SK-N-SH (cell line): Measurements from ENCODE around the gene DSCAM. TPM values are rescaled to one million over a fixed set of nuclear protein-coding genes. Genes with fewer than 3 reads are reported as not detected.

Experiments
- CTCF ChIA-PET: fragments of 300-600, 350-600 bp; formaldehyde crosslinking; extraction: SDS; loops from one replicate; lab custom pipeline; 2021; lab: Yijun Ruan, JAX
- POLR2A ChIA-PET: fragments of 350-600 bp; sonication (Branson Sonifier 250); formaldehyde crosslinking; extraction: SDS; loops from one replicate; lab custom pipeline; 2020; ENCODE audit warnings: antibody characterized with exemption, inconsistent platforms; lab: Yijun Ruan, JAX
- DNase-seq: peaks from one replicate; pipeline ENCODE4 v3.0.0; 2012
- H2AFZ ChIP-seq: fragments of 200-600 bp; sonication (generic); 2 replicates; pipeline ENCODE4 v1.8.1; 2016; ENCODE audit warnings: antibody characterized with exemption, mild to moderate bottlenecking, low read depth
- H3F3A ChIP-seq: fragments of 200-600 bp; sonication (generic); replicated peaks from 2 replicates; pipeline ENCODE3; 2016; ENCODE audit warnings: antibody characterized with exemption, mild to moderate bottlenecking; ENCODE audit not compliant: insufficient read depth
- H3K27ac ChIP-seq, 2 experiments: fragments of 200-500 bp in 1 of 2; fragments of 200-600 bp in 1 of 2; sonication (Bioruptor generic) in 1 of 2; sonication (generic), shearing (Covaris generic) in 1 of 2; 2 replicates each; pipeline versions ENCODE4 v1.5.1 to v1.6.1; 2014 to 2016; ENCODE audit warnings: low read depth in 2 of 2, inconsistent platforms in 1 of 2, low read length in 1 of 2, mild to moderate bottlenecking in 1 of 2, mixed read lengths in 1 of 2
- H3K27me3 ChIP-seq: fragments of 200-600 bp; sonication (generic), shearing (Covaris generic); 2 replicates; pipeline ENCODE4 v1.6.1; 2016; ENCODE audit warnings: mixed run types; ENCODE audit not compliant: insufficient read depth
- H3K36me3 ChIP-seq, 2 experiments: fragments of 200-500 bp in 1 of 2; fragments of 200-600 bp in 1 of 2; sonication (Bioruptor generic) in 1 of 2; sonication (generic) in 1 of 2; replicated peaks in 1 of 2; 2 replicates each; pipeline versions ENCODE3 to v1.5.1; 2014 to 2016; ENCODE audit warnings: low read length in 1 of 2, mild to moderate bottlenecking in 1 of 2; ENCODE audit not compliant: insufficient read depth in 2 of 2, control insufficient read depth in 1 of 2
- H3K4me1 ChIP-seq, 2 experiments: fragments of 200-500 bp in 1 of 2; fragments of 200-600 bp in 1 of 2; sonication (Bioruptor generic) in 1 of 2; sonication (generic), shearing (Covaris generic) in 1 of 2; 2 replicates each; pipeline versions ENCODE4 v1.5.1 to v1.6.1; 2014 to 2016; ENCODE audit warnings: low read depth in 1 of 2, low read length in 1 of 2, mixed run types in 1 of 2; ENCODE audit not compliant: insufficient read depth in 2 of 2, control insufficient read depth in 1 of 2
- H3K4me2 ChIP-seq: fragments of 200-600 bp; sonication (generic), shearing (Covaris generic); 2 replicates; pipeline ENCODE4 v1.6.1; 2017; ENCODE audit warnings: mixed run types
- H3K4me3 ChIP-seq, 2 experiments: fragments of 200-500 bp in 1 of 2; fragments of 200-600 bp in 1 of 2; sonication (Bioruptor generic) in 1 of 2; sonication (generic), shearing (Covaris generic) in 1 of 2; 2 replicates each; pipeline versions ENCODE4 v1.5.1 to v1.8.1; 2014 to 2016; ENCODE audit warnings: low read depth in 2 of 2, inconsistent platforms in 1 of 2, low read length in 1 of 2, mild to moderate bottlenecking in 1 of 2, mixed read lengths in 1 of 2, moderate library complexity in 1 of 2
- H3K79me2 ChIP-seq: fragments of 200-600 bp; sonication (generic); 2 replicates; pipeline ENCODE4 v1.8.1; 2017; ENCODE audit warnings: mild to moderate bottlenecking; ENCODE audit not compliant: insufficient read depth
- H3K9ac ChIP-seq: fragments of 200-600 bp; sonication (generic); 2 replicates; pipeline ENCODE4 v1.6.1; 2017; ENCODE audit warnings: mixed run types
- H3K9me2 ChIP-seq: fragments of 200-600 bp; sonication (generic); 2 replicates; pipeline ENCODE4 v1.6.1; 2017; ENCODE audit warnings: mixed run types
- H3K9me3 ChIP-seq: fragments of 200-600 bp; sonication (generic); 2 replicates; pipeline ENCODE4 v1.6.1; 2017; ENCODE audit warnings: mixed run types, mild to moderate bottlenecking, moderate library complexity
- H4K20me1 ChIP-seq: fragments of 200-600 bp; sonication (generic); 2 replicates; pipeline ENCODE4 v1.6.1; 2017; ENCODE audit warnings: mild to moderate bottlenecking, mixed run types; ENCODE audit not compliant: insufficient read depth
- ELF1 ChIP-seq: IDR thresholded peaks from 2 replicates; pipeline ENCODE4 v1.4.0; 2012
- EP300 ChIP-seq, 2 experiments: IDR thresholded peaks; 2 replicates each; pipeline versions ENCODE4 v1.4.0 to v1.6.1; 2012; ENCODE audit warnings: borderline replicate concordance in 1 of 2, low read depth in 1 of 2, low read length in 1 of 2
- FOXJ3 ChIP-seq: sonication (generic); formaldehyde crosslinking; IDR thresholded peaks from 2 replicates; pipeline ENCODE4 v1.5.1; 2020; ENCODE audit warnings: mild to moderate bottlenecking, missing genetic modification reagents
- GABPA ChIP-seq: IDR thresholded peaks from 2 replicates; pipeline ENCODE4 v1.4.0; 2012; ENCODE audit warnings: low read depth, mild to moderate bottlenecking
- GATA2 ChIP-seq: sonication (generic); formaldehyde crosslinking; IDR thresholded peaks from 2 replicates; pipeline ENCODE4 v1.5.0; 2020; ENCODE audit warnings: mild to moderate bottlenecking, missing genetic modification reagents
- MEF2A ChIP-seq: IDR thresholded peaks from 2 replicates; pipeline ENCODE4 v1.4.0; 2012; ENCODE audit warnings: low read depth, borderline replicate concordance
- NFIC ChIP-seq: IDR thresholded peaks from 2 replicates; pipeline ENCODE4 v1.4.0; 2012; ENCODE audit warnings: borderline replicate concordance
- RAD21 ChIP-seq: IDR thresholded peaks from 2 replicates; pipeline ENCODE4 v1.6.1; 2012; ENCODE audit warnings: mild to moderate bottlenecking, low read length
- RCOR1 ChIP-seq: fragments of 150-350 bp; IDR thresholded peaks from 2 replicates; pipeline ENCODE4 v1.6.1; 2017; ENCODE audit warnings: antibody characterized with exemption, low read length
- SMC3 ChIP-seq: IDR thresholded peaks from 2 replicates; pipeline ENCODE4 v1.6.1; 2012; ENCODE audit warnings: low read depth, low read length, improper control_type of control experiment
- TAF1 ChIP-seq: IDR thresholded peaks from 2 replicates; pipeline ENCODE4 v1.6.1; 2012; ENCODE audit warnings: low read depth, mild to moderate bottlenecking, low read length, moderate library complexity, borderline replicate concordance
- TCF12 ChIP-seq: IDR thresholded peaks from 2 replicates; pipeline ENCODE4 v1.4.0; 2012
- YY1 ChIP-seq: IDR thresholded peaks from 2 replicates; pipeline ENCODE4 v1.4.0; 2012; ENCODE audit warnings: low read depth, mild to moderate bottlenecking
- WGBS: methylation state at CpG from one replicate; pipeline ENCODE4 v1.1.6; 2017; ENCODE audit warnings: low lambda C conversion rate; 5-methylcytosine and 5-hydroxymethylcytosine counted together
- polyA plus RNA-seq, 3 experiments: library from polyadenylated mRNA; depleted of rRNA; stranded (reverse); fragments of >200 nt; gene quantifications; 2 replicates each; pipeline ENCODE4 v1.2.3, GENCODE V29; 2012
- TF ChIP-seq, protein P1 (sequence below): fragments of 200-600 bp; sonication (generic); IDR thresholded peaks from 2 replicates; pipeline ENCODE4 v1.6.1; 2017; ENCODE audit warnings: antibody characterized with exemption, mild to moderate bottlenecking, moderate library complexity
- TF ChIP-seq, protein P2 (sequence below): fragments of 150-350 bp; IDR thresholded peaks from 2 replicates; pipeline ENCODE4 v1.6.1; 2016; ENCODE audit warnings: mild to moderate bottlenecking, low read depth, low read length

The DSCAM gene
- polyA plus RNA-seq, 1 of the 3 experiments (the other 2 are of a cell fraction): not detected

DNA sequence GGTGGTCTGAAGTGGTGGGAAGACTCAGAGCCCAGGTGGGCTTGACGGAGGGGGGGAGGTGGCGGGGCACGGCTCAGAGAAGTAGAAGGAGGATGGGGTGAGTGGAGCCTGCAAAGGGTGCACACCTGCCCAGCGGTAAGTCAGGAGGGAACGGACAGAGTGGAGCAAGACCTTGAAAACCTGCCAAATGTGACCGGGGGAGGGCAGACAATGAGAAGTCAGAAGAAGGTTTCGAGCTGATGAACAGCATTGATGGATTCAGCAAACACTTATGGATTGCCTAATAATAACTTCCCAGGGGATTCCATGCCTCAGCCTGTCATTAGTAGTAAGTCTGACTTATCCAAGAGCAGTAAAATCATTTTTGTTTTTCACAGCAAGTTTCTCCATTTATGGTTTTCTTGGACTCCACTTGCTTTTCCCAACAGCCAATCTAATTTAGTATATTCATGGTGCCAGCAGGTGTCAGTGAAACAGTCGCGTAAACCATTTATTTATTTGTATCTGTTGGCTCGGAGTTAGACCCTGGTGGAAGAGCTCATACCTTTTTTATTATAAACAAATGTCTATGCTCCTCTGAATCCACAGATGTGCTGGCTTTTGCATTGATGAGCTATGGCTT lies 700.6 kb downstream of the DSCAM start (continued):
- TF ChIP-seq RAD21: peak; percentile 57
- no peak for TF ChIP-seq RCOR1
- no peak for TF ChIP-seq MEF2A

DNA sequence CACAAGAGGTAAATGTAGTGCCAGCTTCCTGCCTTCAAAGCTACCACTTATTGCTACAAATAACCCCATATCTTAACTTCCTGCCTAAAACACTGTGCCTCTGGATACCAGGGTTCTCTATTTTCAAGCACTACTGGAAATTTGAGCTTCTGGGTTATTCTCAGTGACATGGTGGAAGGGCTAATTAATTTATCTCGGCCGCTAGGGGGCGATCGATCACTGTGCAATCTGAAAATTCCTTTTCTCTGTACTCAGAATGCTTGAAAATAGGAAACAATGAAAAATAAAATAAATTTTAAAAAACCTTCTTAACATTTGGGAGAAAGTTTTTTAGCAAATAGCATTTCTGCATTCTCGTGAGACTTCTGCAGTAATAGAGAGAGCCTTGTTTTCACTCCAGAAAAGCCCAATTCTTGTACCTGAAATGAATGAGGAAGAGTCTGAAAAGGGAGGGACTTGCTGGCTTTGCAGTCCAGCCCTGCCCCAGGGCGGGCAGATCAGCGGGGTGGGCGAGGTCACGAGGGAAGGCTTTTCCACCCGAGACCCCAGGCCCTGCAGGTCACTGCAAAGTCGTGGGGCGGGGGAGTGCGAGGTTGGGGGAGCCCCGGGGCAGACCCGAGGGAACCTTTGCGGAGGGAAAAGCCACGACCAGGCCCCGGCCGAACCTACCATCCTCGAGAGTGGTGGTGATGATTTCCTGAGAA lies 703.0 kb downstream of the DSCAM start:
- Histone ChIP-seq H3K9me3 (no peaks in the 10 kb centered on the region), H2AFZ (no peak overlapping the region), H3K9ac (no peak overlapping the region), H3K4me1 (peaks cover 0 to 3% of the 10 kb centered on the region in 2 experiments; a peak in 1 of 4 replicates), H3K36me3 (no peaks in the 10 kb centered on the region), H3K27ac (no peak overlapping the region), H3K27me3 (no peaks in the 10 kb centered on the region), H3K9me2 (no peaks in the 10 kb centered on the region), H4K20me1 (no peaks in the 10 kb centered on the region), H3F3A (no peaks in the 10 kb centered on the region), H3K4me2 (no peak overlapping the region), H3K79me2 (no peaks in the 10 kb centered on the region), H3K4me3 (no peak overlapping the region; a peak in 1 of 4 replicates)
- POLR2A ChIA-PET: no interaction called here
- peak; percentile 69 for DNase-seq
- TF ChIP-seq RAD21: peak; percentile 90
- TF ChIP-seq FOXJ3 (CRISPR knock-in tag): no peak
- no peak for TF ChIP-seq ELF1
- TF ChIP-seq GABPA: no peak
- TF ChIP-seq, protein P1, sequence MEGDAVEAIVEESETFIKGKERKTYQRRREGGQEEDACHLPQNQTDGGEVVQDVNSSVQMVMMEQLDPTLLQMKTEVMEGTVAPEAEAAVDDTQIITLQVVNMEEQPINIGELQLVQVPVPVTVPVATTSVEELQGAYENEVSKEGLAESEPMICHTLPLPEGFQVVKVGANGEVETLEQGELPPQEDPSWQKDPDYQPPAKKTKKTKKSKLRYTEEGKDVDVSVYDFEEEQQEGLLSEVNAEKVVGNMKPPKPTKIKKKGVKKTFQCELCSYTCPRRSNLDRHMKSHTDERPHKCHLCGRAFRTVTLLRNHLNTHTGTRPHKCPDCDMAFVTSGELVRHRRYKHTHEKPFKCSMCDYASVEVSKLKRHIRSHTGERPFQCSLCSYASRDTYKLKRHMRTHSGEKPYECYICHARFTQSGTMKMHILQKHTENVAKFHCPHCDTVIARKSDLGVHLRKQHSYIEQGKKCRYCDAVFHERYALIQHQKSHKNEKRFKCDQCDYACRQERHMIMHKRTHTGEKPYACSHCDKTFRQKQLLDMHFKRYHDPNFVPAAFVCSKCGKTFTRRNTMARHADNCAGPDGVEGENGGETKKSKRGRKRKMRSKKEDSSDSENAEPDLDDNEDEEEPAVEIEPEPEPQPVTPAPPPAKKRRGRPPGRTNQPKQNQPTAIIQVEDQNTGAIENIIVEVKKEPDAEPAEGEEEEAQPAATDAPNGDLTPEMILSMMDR: peak; percentile 68
- no peak for TF ChIP-seq NFIC
- no peak for TF ChIP-seq EP300 (IDR thresholded peaks at IDR 0.05; ENCODE audit: borderline replicate concordance in 1 of 2, low read depth in 1 of 2, low read length in 1 of 2)
- TF ChIP-seq RCOR1: no peak
- peak; percentile 57; the same call in 1 of the 2 replicates for TF ChIP-seq SMC3
- WGBS: 43% methylated on average over 20 of the region's 20 CpGs
- CTCF ChIA-PET: interaction anchor here (0.6 to 1.7 kb wide), 63 partner anchors 10 to 990 kb away, joined by 3 to 49 read pairs (median 4); no protein-coding TSS in a partner anchor

DNA sequence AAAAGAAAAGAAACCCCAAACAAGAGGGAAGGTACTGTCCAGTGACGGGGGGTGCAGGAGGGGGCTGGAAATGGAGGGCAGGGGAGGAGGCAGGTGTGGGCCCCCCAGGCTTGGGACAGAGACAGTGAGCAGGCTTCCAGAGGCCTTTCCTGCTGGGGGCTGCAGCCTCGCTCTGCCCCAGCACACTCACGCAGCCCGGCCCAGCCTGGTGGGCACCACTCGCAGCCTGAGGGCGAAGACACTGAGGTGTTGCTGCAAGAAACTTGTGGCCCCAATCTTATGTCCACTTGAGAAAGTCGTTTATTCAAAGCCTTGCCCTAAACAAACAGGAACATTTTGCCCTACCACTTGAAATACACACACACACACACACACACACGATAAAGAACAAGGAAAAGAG lies 705.3 kb downstream of the DSCAM start:
- WGBS: 20% methylated on average over 4 of the region's 8 CpGs
- H4K20me1 ChIP-seq: no peaks in the 10 kb centered on the region
- no peaks in the 10 kb centered on the region for H3K36me3 ChIP-seq
- H3K9me3 ChIP-seq: no peaks in the 10 kb centered on the region
- H3K4me2 ChIP-seq: no peak overlapping the region
- CTCF ChIA-PET: interaction anchor here (1.7 kb wide), 1 partner anchor 927 kb away, joined by 6 read pairs; no protein-coding TSS in a partner anchor
- no peak overlapping the region for H2AFZ ChIP-seq
- no peaks in the 10 kb centered on the region for H3F3A ChIP-seq
- peaks cover 0 to 3% of the 10 kb centered on the region in 2 experiments; a peak in 1 of 4 replicates for H3K4me1 ChIP-seq
- DNase-seq: no peak
- no peaks in the 10 kb centered on the region for H3K79me2 ChIP-seq
- no peaks in the 10 kb centered on the region for H3K9me2 ChIP-seq
- TF ChIP-seq GABPA (no peak), YY1 (no peak), TCF12 (no peak), TAF1 (no peak), GATA2 (CRISPR knock-in tag) (no peak)
- TF ChIP-seq, protein P2, sequence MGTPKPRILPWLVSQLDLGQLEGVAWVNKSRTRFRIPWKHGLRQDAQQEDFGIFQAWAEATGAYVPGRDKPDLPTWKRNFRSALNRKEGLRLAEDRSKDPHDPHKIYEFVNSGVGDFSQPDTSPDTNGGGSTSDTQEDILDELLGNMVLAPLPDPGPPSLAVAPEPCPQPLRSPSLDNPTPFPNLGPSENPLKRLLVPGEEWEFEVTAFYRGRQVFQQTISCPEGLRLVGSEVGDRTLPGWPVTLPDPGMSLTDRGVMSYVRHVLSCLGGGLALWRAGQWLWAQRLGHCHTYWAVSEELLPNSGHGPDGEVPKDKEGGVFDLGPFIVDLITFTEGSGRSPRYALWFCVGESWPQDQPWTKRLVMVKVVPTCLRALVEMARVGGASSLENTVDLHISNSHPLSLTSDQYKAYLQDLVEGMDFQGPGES: no peak
- no peaks in the 10 kb centered on the region for H3K27me3 ChIP-seq
- no peak overlapping the region for H3K27ac ChIP-seq
- POLR2A ChIA-PET: no interaction called here
- H3K9ac ChIP-seq: no peak overlapping the region
- H3K4me3 ChIP-seq: no peak overlapping the region
